Transverse colon (tissue), 4 donors: ENCODE data around the gene RERE.

ENCODE experiments used
- POLR2AphosphoS5 ChIP-seq, 3 donors: sonication (generic); formaldehyde crosslinking; IDR thresholded peaks; one replicate each; pipeline ENCODE4 v1.6.1; 2016; ENCODE audit warnings: antibody characterized with exemption in 3 of 3
- TF ChIP-seq, protein P1 (sequence below), 5 experiments: fragments of 200-600 bp in 3 of 5; fragments of 450-650 bp in 2 of 5; sonication (generic) in 3 of 5; IDR thresholded peaks; 1 replicate in 2 of 5; 2 replicates in 3 of 5; pipeline ENCODE4 v1.5.1; 2016 to 2017; ENCODE audit warnings: antibody characterized with exemption in 5 of 5, inconsistent platforms in 3 of 5, mild to moderate bottlenecking in 2 of 5, moderate library complexity in 1 of 5

DNA sequence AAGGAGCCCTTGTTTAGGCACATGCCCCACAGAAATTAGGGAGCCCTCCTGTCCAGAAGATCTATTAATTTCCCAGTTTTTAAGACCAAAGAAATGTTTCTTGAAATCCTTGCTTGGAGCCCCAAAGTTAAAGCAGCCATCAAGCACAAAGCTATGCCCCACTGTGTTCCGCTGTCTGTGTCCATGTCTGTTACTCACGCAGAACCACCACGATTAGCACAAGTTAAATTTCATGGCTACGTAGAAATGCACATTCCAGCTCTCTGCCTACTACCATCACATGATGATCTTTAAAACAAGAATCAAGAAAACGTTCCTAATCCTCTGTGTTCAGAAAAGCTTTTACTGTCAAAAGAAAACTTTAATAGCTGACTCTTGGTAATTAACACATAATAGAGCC, 238.5 kb downstream of the RERE start:
- TF ChIP-seq, protein P1, sequence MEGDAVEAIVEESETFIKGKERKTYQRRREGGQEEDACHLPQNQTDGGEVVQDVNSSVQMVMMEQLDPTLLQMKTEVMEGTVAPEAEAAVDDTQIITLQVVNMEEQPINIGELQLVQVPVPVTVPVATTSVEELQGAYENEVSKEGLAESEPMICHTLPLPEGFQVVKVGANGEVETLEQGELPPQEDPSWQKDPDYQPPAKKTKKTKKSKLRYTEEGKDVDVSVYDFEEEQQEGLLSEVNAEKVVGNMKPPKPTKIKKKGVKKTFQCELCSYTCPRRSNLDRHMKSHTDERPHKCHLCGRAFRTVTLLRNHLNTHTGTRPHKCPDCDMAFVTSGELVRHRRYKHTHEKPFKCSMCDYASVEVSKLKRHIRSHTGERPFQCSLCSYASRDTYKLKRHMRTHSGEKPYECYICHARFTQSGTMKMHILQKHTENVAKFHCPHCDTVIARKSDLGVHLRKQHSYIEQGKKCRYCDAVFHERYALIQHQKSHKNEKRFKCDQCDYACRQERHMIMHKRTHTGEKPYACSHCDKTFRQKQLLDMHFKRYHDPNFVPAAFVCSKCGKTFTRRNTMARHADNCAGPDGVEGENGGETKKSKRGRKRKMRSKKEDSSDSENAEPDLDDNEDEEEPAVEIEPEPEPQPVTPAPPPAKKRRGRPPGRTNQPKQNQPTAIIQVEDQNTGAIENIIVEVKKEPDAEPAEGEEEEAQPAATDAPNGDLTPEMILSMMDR (IDR thresholded peaks at IDR 0.05) = no peak
- no peak for TF ChIP-seq POLR2AphosphoS5 (IDR thresholded peaks at IDR 0.05)
